Stimulated activated CD4-positive, alpha-beta T cell treated with anti-CD3 and anti-CD28 coated beads, Interleukin-1b, Interleukin-23, amount 100 ng/mL, for 24 hours (primary cell): ENCODE measurements around the gene ARHGAP31.

Source experiments
- DNase-seq, 4 experiments: peaks; one replicate each; pipeline ENCODE4 v3.0.0-alpha.2; 2020; ENCODE audit warnings: low read depth in 4 of 4, low spot score in 1 of 4

Gene ARHGAP31

GRCh38 chr3:119428538-119428937 is 134.4 kb downstream of the ARHGAP31 start:
- no peak for DNase-seq

- DNase-seq = no peak
Measured at GRCh38 chr3:119433613-119434325, 139.6 kb downstream of the ARHGAP31 start.

GRCh38 chr3:119434703-119435102 is 140.5 kb downstream of the ARHGAP31 start:
- DNase-seq = no peak

GRCh38 chr3:119436977-119437376 is 142.8 kb downstream of the ARHGAP31 start:
- DNase-seq = no peak

GRCh38 chr3:119437691-119438258 is 143.6 kb downstream of the ARHGAP31 start:
- no peak for DNase-seq

- no peak for DNase-seq
Measured at GRCh38 chr3:119443179-119443578, 149.0 kb downstream of the ARHGAP31 start.

- no peak for DNase-seq
Measured at GRCh38 chr3:119444590-119444989, 150.4 kb downstream of the ARHGAP31 start.

- no peak for DNase-seq
Measured at GRCh38 chr3:119453822-119454221, 159.6 kb downstream of the ARHGAP31 start.

- DNase-seq = no peak
Measured at GRCh38 chr3:119456469-119456868, 162.3 kb downstream of the ARHGAP31 start.

- DNase-seq = no peak
Measured at GRCh38 chr3:119457246-119457645, 163.1 kb downstream of the ARHGAP31 start.

GRCh38 chr3:119463171-119464169 is 169.3 kb downstream of the ARHGAP31 start, which contains the start of gene TMEM39A:
TMEM39A (minus strand) TSS chr3:119463615; CDS start chr3:119462074, 1,541 bp downstream.
- DNase-seq = peak; percentile 98 to 99 (median 98)

GRCh38 chr3:119468041-119468440 is 173.9 kb downstream of the ARHGAP31 start:
- DNase-seq = no peak

- DNase-seq = no peak
Measured at GRCh38 chr3:119469418-119470189, 175.4 kb downstream of the ARHGAP31 start.
